Endothelial cell of umbilical vein (primary cell): ENCODE results near the gene CNOT4. TPM values are rescaled to one million over a fixed set of nuclear protein-coding genes. Genes with fewer than 3 reads are reported as not detected.

Source experiments
- BruUV-seq: library from RNA; stranded (reverse); fragments of 400-500 nt; replicated peaks from 2 replicates; lab custom pipeline; 2021; lab: Mats Ljungman, UMichigan
- CTCF ChIA-PET: fragments of 300-600, 350-600 bp; sonication (Branson Sonifier 250); formaldehyde crosslinking; loops from one replicate; lab custom pipeline; 2021; ENCODE audit warnings: antibody characterized with exemption, inconsistent platforms; lab: Charles Lee
- POLR2A ChIA-PET: fragments of 300-600, 350-600 bp; sonication (Branson Sonifier 250); formaldehyde crosslinking; loops from one replicate; lab custom pipeline; 2021; ENCODE audit warnings: antibody characterized with exemption, inconsistent platforms; lab: Charles Lee
- DNase-seq: peaks from one replicate; pipeline ENCODE4 v3.0.0-alpha.2; 2011; ENCODE audit warnings: low read depth, low spot score
- FAIRE-seq: peaks from 2 replicates; lab custom pipeline; 2011; peaks lifted over from hg19 to GRCh38; lab: Jason Lieb, UNC
- H2AFZ ChIP-seq: 2 replicates; pipeline ENCODE4 v1.6.0; 2012; ENCODE audit warnings: low read depth, low read length, control low read depth, inconsistent platforms
- H3K27ac ChIP-seq: 2 replicates; pipeline ENCODE4 v1.5.1; 2011; ENCODE audit warnings: low read depth, mild to moderate bottlenecking, control low read depth, low read length, moderate library complexity; ENCODE audit not compliant: insufficient read depth
- H3K27me3 ChIP-seq, 2 experiments: 2 replicates each; pipeline versions ENCODE4 v1.6.0 to v1.6.1; 2011; ENCODE audit warnings: low read length in 2 of 2, mixed read lengths in 1 of 2; ENCODE audit not compliant: control insufficient read depth in 2 of 2, insufficient read depth in 2 of 2
- H3K36me3 ChIP-seq, 2 experiments: 2 replicates in 1 of 2; 3 replicates in 1 of 2; pipeline ENCODE4 v1.5.1; 2011; ENCODE audit warnings: low read length in 2 of 2, mild to moderate bottlenecking in 1 of 2, moderate library complexity in 1 of 2; ENCODE audit not compliant: control insufficient read depth in 2 of 2, insufficient read depth in 2 of 2; ENCODE audit errors: extremely low read depth in 1 of 2
- H3K4me1 ChIP-seq: 3 replicates; pipeline ENCODE4 v1.5.1; 2011; ENCODE audit warnings: mild to moderate bottlenecking, low read length; ENCODE audit not compliant: control insufficient read depth, insufficient read depth; ENCODE audit errors: extremely low read depth
- H3K4me2 ChIP-seq: 2 replicates; pipeline ENCODE4 v1.6.1; 2011; ENCODE audit warnings: low read length, control low read depth, mixed read lengths; ENCODE audit not compliant: insufficient read depth
- H3K4me3 ChIP-seq, 3 experiments: fragments of 200-600 bp in 1 of 3; sonication (generic), shearing (Covaris generic) in 1 of 3; replicated peaks in 1 of 3; 2 replicates each; pipeline ENCODE4 v1.5.1; 2011 to 2016; ENCODE audit warnings: control low read depth in 3 of 3, low read length in 3 of 3, mild to moderate bottlenecking in 2 of 3, inconsistent platforms in 1 of 3, low read depth in 1 of 3, moderate library complexity in 1 of 3; ENCODE audit not compliant: insufficient read depth in 1 of 3
- H3K79me2 ChIP-seq: 2 replicates; pipeline ENCODE4 v1.6.0; 2012; ENCODE audit warnings: low read length, inconsistent platforms; ENCODE audit not compliant: control insufficient read depth, insufficient read depth
- H3K9ac ChIP-seq: replicated peaks from 2 replicates; pipeline ENCODE3; 2011; ENCODE audit warnings: low read length, control low read depth; ENCODE audit not compliant: insufficient read depth; ENCODE audit errors: extremely low read depth
- H3K9me1 ChIP-seq: replicated peaks from 3 replicates; pipeline ENCODE4 v1.6.0; 2011; ENCODE audit warnings: mild to moderate bottlenecking, low read length; ENCODE audit not compliant: control insufficient read depth, insufficient read depth; ENCODE audit errors: extremely low read depth
- H3K9me3 ChIP-seq: replicated peaks from 2 replicates; pipeline ENCODE4 v1.5.1; 2012; ENCODE audit warnings: low read length, inconsistent platforms; ENCODE audit not compliant: control insufficient read depth, insufficient read depth
- H4K20me1 ChIP-seq: replicated peaks from 2 replicates; pipeline ENCODE3; 2011; ENCODE audit warnings: mild to moderate bottlenecking, low read length; ENCODE audit not compliant: control insufficient read depth, insufficient read depth; ENCODE audit errors: extremely low read depth
- CTCF ChIP-seq, 2 donors: IDR thresholded peaks; 1 replicate in 1 of 2; 2 replicates in 1 of 2; pipeline ENCODE4 v1.5.1; 2011; ENCODE audit warnings: low read length in 2 of 2, mild to moderate bottlenecking in 2 of 2, moderate library complexity in 2 of 2, control low read depth in 1 of 2, inconsistent platforms in 1 of 2, low read depth in 1 of 2; ENCODE audit not compliant: insufficient read depth in 1 of 2; ENCODE audit errors: extremely low read depth in 1 of 2
- EZH2 ChIP-seq: IDR thresholded peaks from 2 replicates; pipeline ENCODE4 v1.6.1; 2012; ENCODE audit warnings: borderline replicate concordance, low read depth, mild to moderate bottlenecking, moderate library complexity, low read length, inconsistent platforms; ENCODE audit not compliant: severe bottlenecking
- FOS ChIP-seq: IDR thresholded peaks from 2 replicates; pipeline ENCODE4 v1.6.1; 2011; ENCODE audit warnings: mild to moderate bottlenecking, low read length, moderate library complexity, borderline replicate concordance; ENCODE audit not compliant: insufficient read depth
- GATA2 ChIP-seq: IDR thresholded peaks from 2 replicates; pipeline ENCODE4 v1.7.0; 2011; ENCODE audit warnings: low read depth, mild to moderate bottlenecking, moderate library complexity, mixed read lengths, low read length; ENCODE audit not compliant: insufficient read length, insufficient read depth
- JUN ChIP-seq: IDR thresholded peaks from 2 replicates; pipeline ENCODE4 v1.6.1; 2011; ENCODE audit warnings: borderline replicate concordance, low read depth; ENCODE audit not compliant: insufficient read length, insufficient read depth
- MAX ChIP-seq: IDR thresholded peaks from 2 replicates; pipeline ENCODE4 v1.6.1; 2011; ENCODE audit not compliant: insufficient read depth, insufficient read length
- MYC ChIP-seq: IDR thresholded peaks from one replicate; pipeline ENCODE4 v1.6.1; 2011; ENCODE audit warnings: mild to moderate bottlenecking, low read depth, low read length
- POLR2A ChIP-seq: IDR thresholded peaks from 2 replicates; pipeline ENCODE4 v1.6.1; 2012; ENCODE audit warnings: low read depth, mild to moderate bottlenecking, control low read depth, low read length
- POLR2AphosphoS5 ChIP-seq: IDR thresholded peaks from 2 replicates; pipeline ENCODE4 v1.6.1; 2012; ENCODE audit warnings: low read depth, mild to moderate bottlenecking, control low read depth, low read length, moderate library complexity; ENCODE audit not compliant: insufficient read depth
- dilution Hi-C: fragments of 300-500 bp; cut with MboI; formaldehyde crosslinking; loops from one replicate; pipeline ENCODE4 v1.15.0; 2019; ENCODE audit warnings: low sequenced_read_pairs; ENCODE audit not compliant: extremely low pct_ligation_motif_present
- intact Hi-C: fragments of 100-400 bp; cut with micrococcal nuclease; formaldehyde crosslinking; loops from one replicate; pipeline ENCODE4 v1.10.0; 2022
- polyA plus RNA-seq, 4 experiments: library from polyadenylated mRNA; depleted of rRNA in 3 of 4; stranded (reverse) in 3 of 4; unstranded in 1 of 4; fragments of >200 nt; gene quantifications; 2 replicates each; pipeline versions ENCODE4 v1.2.1 to v1.2.3, GENCODE V29; 2011 to 2012; ENCODE audit warnings: missing spikeins in 1 of 4
- total RNA-seq: library from RNA; stranded (reverse); gene quantifications from 2 replicates; pipeline ENCODE4 v1.2.3, GENCODE V29; 2021

The CNOT4 gene
- total and polyA plus RNA-seq, 2 donors (not counting 3 experiments of a cell fraction or from before 2014, with no cell fraction given) = 10.3 to 21.7 TPM

- no peaks in the 10 kb centered on the region for H3K9me3 ChIP-seq
- no peaks in the 10 kb centered on the region for H3K4me1 ChIP-seq
- no peak overlapping the region for H3K27ac ChIP-seq
- H2AFZ ChIP-seq = no peak overlapping the region
- H3K27me3 ChIP-seq = peaks cover 0 to 9% of the 10 kb centered on the region in 2 experiments
- no peaks in the 10 kb centered on the region for H3K79me2 ChIP-seq
- H4K20me1 ChIP-seq = no peaks in the 10 kb centered on the region
- no peak overlapping the region for H3K4me2 ChIP-seq
- H3K9me1 ChIP-seq = no peaks in the 10 kb centered on the region
- no peaks in the 10 kb centered on the region for H3K36me3 ChIP-seq
- no TSS peak for BruUV-seq
- no peak for FAIRE-seq
- dilution Hi-C loops (no loop called here), intact Hi-C loops (no loop called here)
- no peak for DNase-seq
- ChIA-PET CTCF (interaction anchor here (1.1 to 2.4 kb wide), 2 partner anchors 82 to 105 kb away, joined by 3 to 8 read pairs; no protein-coding TSS in a partner anchor), POLR2A (no interaction called here)
- no peak overlapping the region for H3K9ac ChIP-seq
- H3K4me3 ChIP-seq = no peak overlapping the region
- TF ChIP-seq POLR2AphosphoS5 (no peak), CTCF (IDR thresholded peaks at IDR 0.05; ENCODE audit: extremely low read depth in 1 of 2, insufficient read depth in 1 of 2, low read depth in 1 of 2, low read length in 2 of 2) (no peak), MAX (no peak), GATA2 (no peak), EZH2 (no peak), MYC (no peak), JUN (no peak), POLR2A (no peak), FOS (no peak)
Observed at GRCh38 chr7:135355377-135356048, 154.4 kb downstream of the CNOT4 start.
